Measurements from ENCODE around the gene RND3. TPM values are rescaled to one million over a fixed set of nuclear protein-coding genes. Genes with fewer than 3 reads are reported as not detected.

RND3 gene
- total RNA-seq, 4 donors from 2014 or later, result 41.3 to 214 (median 103) TPM

DNA sequence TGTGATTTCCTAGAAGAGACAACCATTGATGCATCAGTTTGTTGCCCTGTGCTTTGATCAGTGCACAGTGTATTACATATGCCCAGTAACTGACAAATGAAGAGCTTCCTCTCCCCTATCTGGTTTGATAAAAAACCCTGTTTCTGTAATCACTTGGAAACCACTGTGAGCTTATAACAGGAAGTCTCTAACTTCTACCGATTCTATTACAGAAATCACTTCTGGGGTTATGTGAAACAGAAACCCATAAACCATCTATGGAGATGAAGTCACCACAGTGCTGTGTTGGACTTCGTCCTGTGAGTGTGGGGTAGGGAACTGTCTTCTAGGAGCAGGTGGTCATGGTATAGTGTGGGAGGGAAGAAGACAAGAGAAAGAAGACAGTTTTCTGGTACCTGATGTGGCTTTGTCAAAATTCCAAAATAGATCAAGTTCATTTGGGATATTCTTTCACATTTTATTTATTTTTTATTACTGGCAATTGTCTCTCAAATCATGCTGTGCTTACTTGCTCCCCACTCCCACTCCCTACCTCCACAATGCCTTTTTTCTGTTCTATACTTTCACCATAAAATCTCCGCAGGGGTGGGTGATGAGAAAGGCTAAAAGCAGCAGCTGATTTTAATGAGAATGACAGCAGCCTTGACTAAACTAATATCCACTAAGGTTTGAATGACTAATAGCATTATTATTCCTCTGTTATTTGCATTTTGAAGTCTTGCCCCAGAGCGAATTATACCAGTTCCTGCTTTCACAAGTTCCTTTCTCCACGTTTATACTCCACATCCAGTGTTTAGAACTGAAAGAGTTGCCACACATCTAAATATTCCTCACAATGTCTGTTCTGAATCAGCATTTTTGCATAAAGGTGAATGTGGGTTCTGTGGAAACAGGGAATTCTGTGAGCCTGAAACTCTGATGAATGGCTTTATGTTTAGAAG, 41.7 kb upstream of the RND3 start:
- TF ChIP-seq, protein P1, sequence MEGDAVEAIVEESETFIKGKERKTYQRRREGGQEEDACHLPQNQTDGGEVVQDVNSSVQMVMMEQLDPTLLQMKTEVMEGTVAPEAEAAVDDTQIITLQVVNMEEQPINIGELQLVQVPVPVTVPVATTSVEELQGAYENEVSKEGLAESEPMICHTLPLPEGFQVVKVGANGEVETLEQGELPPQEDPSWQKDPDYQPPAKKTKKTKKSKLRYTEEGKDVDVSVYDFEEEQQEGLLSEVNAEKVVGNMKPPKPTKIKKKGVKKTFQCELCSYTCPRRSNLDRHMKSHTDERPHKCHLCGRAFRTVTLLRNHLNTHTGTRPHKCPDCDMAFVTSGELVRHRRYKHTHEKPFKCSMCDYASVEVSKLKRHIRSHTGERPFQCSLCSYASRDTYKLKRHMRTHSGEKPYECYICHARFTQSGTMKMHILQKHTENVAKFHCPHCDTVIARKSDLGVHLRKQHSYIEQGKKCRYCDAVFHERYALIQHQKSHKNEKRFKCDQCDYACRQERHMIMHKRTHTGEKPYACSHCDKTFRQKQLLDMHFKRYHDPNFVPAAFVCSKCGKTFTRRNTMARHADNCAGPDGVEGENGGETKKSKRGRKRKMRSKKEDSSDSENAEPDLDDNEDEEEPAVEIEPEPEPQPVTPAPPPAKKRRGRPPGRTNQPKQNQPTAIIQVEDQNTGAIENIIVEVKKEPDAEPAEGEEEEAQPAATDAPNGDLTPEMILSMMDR (IDR thresholded peaks at IDR 0.05), result no peak
- ATAC-seq (ENCODE audit: low FRiP score), result peak; percentile 74
- no peak for DNase-seq (ENCODE audit: low spot score)

DNA sequence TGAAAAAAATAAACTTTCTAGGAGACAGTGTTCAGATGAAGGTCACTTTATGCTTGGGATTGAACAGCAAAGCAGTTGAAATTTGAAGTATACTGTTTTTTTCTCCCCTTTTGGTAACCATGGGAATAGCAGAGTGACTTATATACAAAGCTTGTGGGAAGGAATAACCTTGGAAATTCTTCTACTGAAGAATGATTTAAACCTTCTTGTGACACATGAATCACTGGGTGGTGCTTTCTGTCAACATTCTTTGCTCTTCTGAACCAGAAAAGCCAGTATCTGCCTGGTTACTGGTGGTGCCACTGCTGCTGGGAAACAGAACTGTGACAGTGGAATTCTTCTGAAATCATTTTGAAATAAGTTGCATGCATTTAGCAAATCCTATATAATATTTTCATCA, 39.4 kb upstream of the RND3 start:
- peak; percentile 56 for ATAC-seq (ENCODE audit: low FRiP score)
- no peak for DNase-seq (ENCODE audit: low spot score)
- TF ChIP-seq, protein P1 (IDR thresholded peaks at IDR 0.05), result no peak

DNA sequence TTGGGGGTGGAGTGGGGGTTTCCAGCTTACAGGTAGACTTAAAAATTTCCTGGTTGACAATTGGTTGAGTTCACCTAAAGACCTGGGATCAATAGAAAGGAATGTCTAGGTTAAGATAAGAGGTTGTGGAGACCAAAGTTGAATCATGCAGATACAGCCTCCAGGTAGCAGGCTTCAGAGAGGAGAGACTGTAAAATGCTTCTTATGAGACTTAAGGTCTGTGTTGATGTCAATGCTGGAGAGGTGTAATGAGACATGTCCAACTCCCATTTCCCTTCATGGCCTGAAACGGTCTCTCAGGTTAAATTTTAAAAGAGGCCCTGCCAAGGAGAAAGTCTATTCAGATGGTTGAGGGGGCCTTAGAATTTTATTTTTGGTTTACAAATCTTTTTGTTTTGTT, 38.5 kb upstream of the RND3 start:
- TF ChIP-seq, protein P1 (IDR thresholded peaks at IDR 0.05), result no peak
- DNase-seq (ENCODE audit: low spot score), result no peak
- no peak for ATAC-seq (ENCODE audit: low FRiP score)

DNA sequence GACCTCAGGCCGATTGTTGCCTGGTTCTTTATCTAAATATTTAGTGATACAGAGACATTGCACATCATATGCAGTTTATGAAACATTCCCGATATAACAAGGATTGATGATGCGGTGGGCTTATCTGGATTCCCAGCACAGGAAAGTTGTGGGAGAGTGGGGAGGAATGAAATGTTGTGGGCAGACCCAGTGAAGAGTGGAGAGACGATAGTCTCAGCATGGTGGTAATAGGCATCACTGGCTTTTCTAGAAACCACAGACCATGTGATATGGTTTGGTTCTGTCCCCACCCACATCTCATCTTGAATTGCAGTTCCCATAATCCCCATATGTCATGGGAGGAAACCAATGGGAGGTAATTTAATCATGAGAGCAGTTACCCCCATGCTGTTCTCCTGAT, 34.8 kb upstream of the RND3 start:
- TF ChIP-seq, protein P1 (IDR thresholded peaks at IDR 0.05), result no peak
- no peak for ATAC-seq (ENCODE audit: low FRiP score)
- DNase-seq (ENCODE audit: low spot score), result no peak

DNA sequence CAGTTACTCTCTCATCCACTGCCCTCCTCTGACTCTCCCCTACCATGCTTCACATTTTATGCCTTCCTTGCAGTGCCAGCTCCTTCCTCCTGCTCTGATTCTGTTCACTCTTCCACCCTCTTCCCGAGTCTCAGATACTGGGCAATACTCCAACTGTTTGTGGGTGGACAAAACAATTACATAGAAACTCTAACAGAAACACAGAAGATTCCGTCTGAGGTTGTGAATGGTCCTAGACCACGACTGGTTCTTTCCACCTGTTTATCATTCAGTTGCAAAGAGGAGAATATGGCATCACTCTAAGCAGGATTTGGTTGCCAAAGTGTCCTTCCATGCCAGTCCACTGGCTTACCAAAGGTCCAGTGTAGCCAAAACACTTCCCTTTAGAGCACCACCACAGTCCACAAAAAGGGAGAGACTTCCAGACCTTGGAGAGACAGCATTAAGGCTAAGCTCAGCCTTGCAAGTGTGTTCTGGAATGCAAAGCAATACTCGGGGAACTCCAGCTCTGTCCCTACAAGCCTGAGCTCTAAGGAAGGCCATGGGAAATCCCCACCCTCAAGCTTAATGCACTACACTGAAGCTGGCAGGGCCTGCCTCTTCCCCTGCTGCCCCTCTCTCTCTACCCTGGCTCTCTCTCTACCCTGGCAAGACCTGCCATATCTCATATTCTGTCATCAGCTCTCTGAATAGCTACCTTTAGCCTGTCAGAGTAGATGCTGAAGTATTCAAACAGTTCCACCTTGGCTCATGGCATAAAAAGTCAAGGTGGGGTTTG, 33.6 kb upstream of the RND3 start:
- ATAC-seq (ENCODE audit: low FRiP score) (no peak), DNase-seq (ENCODE audit: low spot score) (no peak)
- TF ChIP-seq, protein P1 (IDR thresholded peaks at IDR 0.05), result no peak

DNA sequence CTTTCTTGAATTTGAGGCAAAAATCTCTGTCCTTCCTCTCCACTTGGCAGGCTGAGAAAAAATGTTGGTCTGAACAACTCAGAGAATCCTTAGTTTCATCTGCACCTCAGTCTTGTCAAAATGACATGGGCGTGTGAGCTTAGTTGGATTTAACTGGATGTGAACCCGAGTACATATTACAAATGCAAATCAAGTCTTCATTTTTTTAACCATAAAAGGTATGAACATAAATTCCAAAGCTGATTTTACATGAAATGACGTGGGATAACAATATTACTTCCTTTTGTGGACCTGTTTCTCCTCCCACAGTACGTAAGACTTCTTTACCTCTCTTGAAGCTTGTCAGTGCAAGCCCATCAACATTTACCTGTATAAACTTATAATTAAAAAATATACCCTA, 32.6 kb upstream of the RND3 start:
- TF ChIP-seq, protein P1 (IDR thresholded peaks at IDR 0.05), result no peak
- DNase-seq (ENCODE audit: low spot score), result no peak
- no peak for ATAC-seq (ENCODE audit: low FRiP score)
